Testis (tissue), 3 donors: ENCODE data around the gene PGC. TPM values are rescaled to one million over a fixed set of nuclear protein-coding genes. Genes with fewer than 3 reads are reported as not detected.
A peak's percentile ranks its signal among the peaks of the same experiment; 100 is the strongest.

Experiments used
- DNase-seq: peaks from one replicate; pipeline ENCODE4 v3.0.0-alpha.2; 2019
- H3K27ac ChIP-seq, 2 donors: fragments of 200-600 bp; sonication (generic); one replicate each; pipeline ENCODE4 v1.5.1; 2019
- H3K27me3 ChIP-seq: fragments of 200-600 bp; sonication (generic); one replicate; pipeline ENCODE4 v1.5.1; 2019
- H3K36me3 ChIP-seq: fragments of 200-600 bp; sonication (generic); one replicate; pipeline ENCODE4 v1.5.1; 2017; ENCODE audit warnings: low read depth; ENCODE audit errors: missing control alignments
- H3K4me1 ChIP-seq: fragments of 200-600 bp; sonication (generic); one replicate; pipeline ENCODE4 v1.5.1; 2019
- H3K4me3 ChIP-seq, 2 donors: fragments of 200-600 bp; sonication (generic); one replicate each; pipeline ENCODE4 v1.5.1; 2017 to 2019
- H3K9me3 ChIP-seq: fragments of 200-600 bp; sonication (generic); one replicate; pipeline ENCODE4 v1.5.1; 2017
- POLR2A ChIP-seq: fragments of 450-650 bp; IDR thresholded peaks from one replicate; pipeline ENCODE4 v1.6.1; 2017; ENCODE audit warnings: antibody characterized with exemption, mild to moderate bottlenecking, moderate library complexity
- WGBS, 2 donors: methylation state at CpG; one replicate each; pipeline ENCODE4 v1.1.5; 2018; 5-methylcytosine and 5-hydroxymethylcytosine counted together
- intact Hi-C: fragments of 100-400 bp; cut with DNase I; formaldehyde crosslinking; loops from one replicate; pipeline ENCODE4 v1.15.1; 2023; ENCODE audit warnings: low total_unique reads
- polyA plus RNA-seq: library from polyadenylated mRNA; stranded (reverse); fragments of 350-450 nt; fragmentation: Illumina TruSeq; extraction: RNeasy Lipid Tissue Mini Kit (QIAGEN cat#74804); gene quantifications from one replicate; pipeline ENCODE4 v1.2.3, GENCODE V29; 2014; ENCODE audit warnings: low read depth, low replicate concordance; ENCODE audit not compliant: insufficient read depth
- total RNA-seq, 2 donors: library from RNA; depleted of rRNA; stranded (reverse); fragments of >200 nt; gene quantifications; one replicate each; pipeline ENCODE4 v1.2.3, GENCODE V29; 2016
- TF ChIP-seq, protein P1 (sequence below), 3 experiments: fragments of 450-650 bp in 2 of 3; fragments of 200-600 bp in 1 of 3; sonication (generic) in 1 of 3; IDR thresholded peaks; one replicate each; pipeline ENCODE4 v1.5.1; 2016 to 2019; ENCODE audit warnings: antibody characterized with exemption in 3 of 3, mild to moderate bottlenecking in 2 of 3, moderate library complexity in 1 of 3

Gene PGC
- total and polyA plus RNA-seq, 3 donors from 2014 or later: 0.42 to 1.3 TPM; not detected in 1

GRCh38 chr6:41713650-41714291 lies 33.4 kb downstream of the PGC start:
- WGBS, 2 donors: 77 to 86% methylated on average over 14 of the region's 14 CpGs
- intact Hi-C loops: no loop called here
- DNase-seq: peak; percentile 80
- peaks cover 32% of the 10 kb centered on the region for H3K4me1 ChIP-seq
- H3K4me3 ChIP-seq: no peak overlapping the region
- H3K27me3 ChIP-seq: no peaks in the 10 kb centered on the region
- H3K9me3 ChIP-seq: no peaks in the 10 kb centered on the region
- no peak overlapping the region for H3K27ac ChIP-seq
- TF ChIP-seq, protein P1, sequence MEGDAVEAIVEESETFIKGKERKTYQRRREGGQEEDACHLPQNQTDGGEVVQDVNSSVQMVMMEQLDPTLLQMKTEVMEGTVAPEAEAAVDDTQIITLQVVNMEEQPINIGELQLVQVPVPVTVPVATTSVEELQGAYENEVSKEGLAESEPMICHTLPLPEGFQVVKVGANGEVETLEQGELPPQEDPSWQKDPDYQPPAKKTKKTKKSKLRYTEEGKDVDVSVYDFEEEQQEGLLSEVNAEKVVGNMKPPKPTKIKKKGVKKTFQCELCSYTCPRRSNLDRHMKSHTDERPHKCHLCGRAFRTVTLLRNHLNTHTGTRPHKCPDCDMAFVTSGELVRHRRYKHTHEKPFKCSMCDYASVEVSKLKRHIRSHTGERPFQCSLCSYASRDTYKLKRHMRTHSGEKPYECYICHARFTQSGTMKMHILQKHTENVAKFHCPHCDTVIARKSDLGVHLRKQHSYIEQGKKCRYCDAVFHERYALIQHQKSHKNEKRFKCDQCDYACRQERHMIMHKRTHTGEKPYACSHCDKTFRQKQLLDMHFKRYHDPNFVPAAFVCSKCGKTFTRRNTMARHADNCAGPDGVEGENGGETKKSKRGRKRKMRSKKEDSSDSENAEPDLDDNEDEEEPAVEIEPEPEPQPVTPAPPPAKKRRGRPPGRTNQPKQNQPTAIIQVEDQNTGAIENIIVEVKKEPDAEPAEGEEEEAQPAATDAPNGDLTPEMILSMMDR (IDR thresholded peaks at IDR 0.05): no peak
- no peaks in the 10 kb centered on the region for H3K36me3 ChIP-seq

GRCh38 chr6:41713159-41713649 lies 34.0 kb downstream of the PGC start:
- no peak overlapping the region for H3K4me3 ChIP-seq
- H3K36me3 ChIP-seq: no peaks in the 10 kb centered on the region
- peak overlapping the region in 1 of 2 donors; percentile 12 for H3K27ac ChIP-seq
- DNase-seq: no peak
- no peaks in the 10 kb centered on the region for H3K9me3 ChIP-seq
- H3K4me1 ChIP-seq: peaks cover 32% of the 10 kb centered on the region
- 68 to 69% methylated on average over 4 to 9 of the region's 9 CpGs for WGBS, 2 donors
- H3K27me3 ChIP-seq: no peaks in the 10 kb centered on the region
- TF ChIP-seq POLR2A: no peak
- intact Hi-C loops: no loop called here

DNA sequence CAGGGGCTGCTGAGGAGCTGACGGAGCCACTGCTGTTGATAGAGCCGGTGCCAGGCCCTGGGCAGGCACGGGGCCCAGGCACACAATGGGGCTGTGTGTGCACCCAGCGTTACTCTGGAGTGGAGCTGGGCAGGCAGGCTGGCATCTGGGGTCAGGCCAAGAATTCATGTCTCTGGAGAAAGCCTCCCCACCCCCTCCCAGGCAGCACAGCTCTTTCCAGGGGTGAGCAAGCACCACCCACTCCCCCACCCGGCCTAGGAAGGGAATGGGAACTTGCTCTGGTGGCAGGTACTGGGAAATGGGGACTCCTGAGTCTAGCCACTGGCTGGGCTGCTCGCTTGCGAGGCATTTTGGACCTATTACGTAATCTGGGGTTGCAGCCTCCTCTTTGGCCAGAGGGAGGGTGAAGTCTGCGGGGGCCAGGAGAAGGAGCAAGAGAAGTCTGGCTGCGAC lies 34.5 kb downstream of the PGC start:
- H3K27ac ChIP-seq: peak overlapping the region in 1 of 2 donors; percentile 14
- no peaks in the 10 kb centered on the region for H3K36me3 ChIP-seq
- H3K9me3 ChIP-seq: no peaks in the 10 kb centered on the region
- 66 to 93% methylated on average over 9 of the region's 10 CpGs for WGBS, 2 donors
- H3K4me1 ChIP-seq: peaks cover 32% of the 10 kb centered on the region
- no peaks in the 10 kb centered on the region for H3K27me3 ChIP-seq
- peak; percentile 90 for DNase-seq
- H3K4me3 ChIP-seq: no peak overlapping the region
- intact Hi-C loops: no loop called here
- TF ChIP-seq, protein P1 (IDR thresholded peaks at IDR 0.05): no peak
- no peak for TF ChIP-seq POLR2A

DNA sequence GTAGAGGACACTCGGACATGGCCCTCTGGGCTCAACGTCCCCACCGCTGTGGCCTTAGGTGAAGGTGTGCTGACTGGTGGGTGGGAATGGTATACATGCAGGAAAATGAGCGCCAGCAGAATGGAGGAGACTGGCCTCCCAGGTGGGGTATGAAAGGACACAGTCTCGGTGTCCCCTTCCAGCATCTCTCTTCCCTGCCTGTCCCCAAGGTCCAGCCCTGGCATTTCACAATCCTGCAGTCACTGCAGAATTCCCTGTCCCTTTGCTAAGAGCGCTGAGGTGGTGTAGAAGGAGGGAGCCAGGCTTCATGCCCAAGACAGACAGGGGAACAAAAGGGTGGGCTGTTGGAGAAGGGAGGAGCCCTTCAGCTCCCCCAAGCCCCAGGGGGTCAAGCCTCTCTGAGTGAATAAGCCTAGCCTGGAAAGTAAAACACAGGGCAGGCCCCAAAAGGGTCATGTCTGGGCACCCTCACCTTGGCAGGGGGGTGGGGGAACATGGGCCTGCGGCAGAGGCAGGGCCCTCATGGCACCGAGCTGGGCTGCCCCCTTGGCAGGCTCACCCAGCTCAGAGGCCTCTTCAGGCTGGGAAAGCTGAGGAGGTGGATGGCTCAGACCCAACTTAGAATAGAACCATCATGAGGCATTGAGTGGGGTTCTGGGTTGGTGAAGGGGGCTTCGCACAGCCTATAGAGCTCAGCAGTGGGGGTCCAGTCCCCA lies 35.7 kb downstream of the PGC start:
- intact Hi-C loops: no loop called here
- H3K27me3 ChIP-seq: no peaks in the 10 kb centered on the region
- H3K9me3 ChIP-seq: no peaks in the 10 kb centered on the region
- DNase-seq: no peak
- H3K4me1 ChIP-seq: peaks cover 25% of the 10 kb centered on the region
- no peaks in the 10 kb centered on the region for H3K36me3 ChIP-seq
- H3K4me3 ChIP-seq: no peak overlapping the region
- TF ChIP-seq POLR2A: no peak
- TF ChIP-seq, protein P1 (IDR thresholded peaks at IDR 0.05): no peak
- no peak overlapping the region for H3K27ac ChIP-seq
- 84 to 92% methylated on average over 7 to 9 of the region's 9 CpGs for WGBS, 2 donors

- Histone ChIP-seq H3K36me3 (no peaks in the 10 kb centered on the region), H3K4me3 (no peak overlapping the region), H3K27ac (no peak overlapping the region), H3K27me3 (no peaks in the 10 kb centered on the region), H3K4me1 (peaks cover 19% of the 10 kb centered on the region), H3K9me3 (no peaks in the 10 kb centered on the region)
- no peak for DNase-seq
- intact Hi-C loops: no loop called here
- TF ChIP-seq, protein P1 (IDR thresholded peaks at IDR 0.05): no peak
- TF ChIP-seq POLR2A: no peak
- WGBS, 2 donors: 91 to 92% methylated on average over 2 of the region's 2 CpGs
Measured at GRCh38 chr6:41709375-41709774, 37.8 kb downstream of the PGC start.
